Effector memory CD8-positive, alpha-beta T cell (primary cell): ENCODE results near the gene GANAB.

Source experiments
- ATAC-seq: fragments of 150-1000 bp; cut with Tn5 transposase; replicated peaks from 2 replicates; pipeline ENCODE4 v1.10.0; 2021; ENCODE audit warnings: mild to moderate bottlenecking, moderate library complexity
- DNase-seq, 3 experiments: peaks; one replicate each; pipeline ENCODE4 v3.0.0; 2021
- H3K27ac Mint-ChIP-seq, 2 donors: one replicate each; pipeline ENCODE4 v1.8.0; 2022; ENCODE audit warnings: mild to moderate bottlenecking in 2 of 2, mixed read lengths in 2 of 2, moderate library complexity in 2 of 2
- H3K27me3 Mint-ChIP-seq, 2 donors: one replicate each; pipeline ENCODE4 v1.8.0; 2022; ENCODE audit warnings: mixed read lengths in 2 of 2
- H3K36me3 Mint-ChIP-seq: one replicate; pipeline ENCODE4 v1.8.0; 2022; ENCODE audit warnings: mild to moderate bottlenecking, moderate library complexity, mixed read lengths; ENCODE audit not compliant: insufficient read depth
- H3K4me1 Mint-ChIP-seq, 2 donors: one replicate each; pipeline ENCODE4 v1.8.0; 2022; ENCODE audit warnings: low read depth in 2 of 2, mixed read lengths in 2 of 2
- H3K4me3 Mint-ChIP-seq, 2 donors: one replicate each; pipeline ENCODE4 v1.8.0; 2022; ENCODE audit warnings: mild to moderate bottlenecking in 2 of 2, mixed read lengths in 2 of 2, moderate library complexity in 2 of 2
- H3K9me3 Mint-ChIP-seq, 2 donors: one replicate each; pipeline ENCODE4 v1.8.0; 2022; ENCODE audit warnings: mixed read lengths in 2 of 2

Gene GANAB

DNA sequence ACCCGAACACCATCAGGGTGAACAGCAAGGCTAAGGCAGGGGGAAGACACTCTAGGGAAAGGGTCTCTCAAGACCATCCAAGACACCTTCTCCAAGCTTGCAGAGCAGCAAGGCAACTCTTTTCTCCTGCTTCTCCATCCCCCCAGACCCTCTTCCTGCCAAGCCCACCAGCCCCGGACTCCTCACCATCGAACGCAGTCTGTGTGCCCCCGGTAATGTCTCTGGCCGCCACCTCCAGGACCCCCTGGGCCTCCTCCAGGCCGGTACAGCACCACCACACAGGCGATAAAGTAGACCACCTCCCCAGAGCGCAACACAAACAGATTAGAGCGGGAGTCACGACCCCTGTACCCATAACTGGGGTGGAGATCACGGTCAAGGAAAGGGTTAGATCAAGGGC is 37.6 kb downstream of the GANAB start:
- Mint-ChIP-seq H3K36me3 (peaks cover 51% of the 10 kb centered on the region), H3K4me3 (no peak overlapping the region), H3K27ac (peak overlapping the region in 1 of 2 donors; percentile 63), H3K9me3 (no peaks in the 10 kb centered on the region), H3K4me1 (peaks cover 35 to 49% of the 10 kb centered on the region in 2 donors), H3K27me3 (no peaks in the 10 kb centered on the region)
- DNase-seq (no peak), ATAC-seq (no peak)

DNA sequence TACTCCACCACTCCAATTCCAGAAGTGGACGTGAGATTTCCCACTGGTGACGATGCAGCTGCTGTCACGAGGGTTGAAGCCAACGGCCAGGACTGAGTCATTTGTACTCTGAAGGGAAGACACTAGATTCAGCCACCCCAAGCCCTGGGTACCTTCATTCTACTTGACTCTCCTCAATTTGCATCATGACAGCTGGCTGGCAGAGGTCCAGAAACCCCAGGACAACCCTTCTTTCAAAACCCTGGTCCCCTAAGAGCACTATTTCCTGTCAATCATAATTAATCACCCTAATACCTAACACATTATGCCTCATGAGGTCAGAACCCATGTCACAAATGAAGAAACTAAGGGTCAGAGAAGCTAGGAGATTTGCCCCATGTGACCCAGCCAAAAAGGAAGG is 38.7 kb downstream of the GANAB start:
- H3K27ac Mint-ChIP-seq = peak overlapping the region in 1 of 2 donors; percentile 78
- no peaks in the 10 kb centered on the region for H3K9me3 Mint-ChIP-seq
- peaks cover 48% of the 10 kb centered on the region for H3K36me3 Mint-ChIP-seq
- no peak for DNase-seq
- ATAC-seq = no peak
- peaks cover 43 to 48% of the 10 kb centered on the region in 2 donors for H3K4me1 Mint-ChIP-seq
- H3K27me3 Mint-ChIP-seq = no peaks in the 10 kb centered on the region
- no peak overlapping the region for H3K4me3 Mint-ChIP-seq

DNA sequence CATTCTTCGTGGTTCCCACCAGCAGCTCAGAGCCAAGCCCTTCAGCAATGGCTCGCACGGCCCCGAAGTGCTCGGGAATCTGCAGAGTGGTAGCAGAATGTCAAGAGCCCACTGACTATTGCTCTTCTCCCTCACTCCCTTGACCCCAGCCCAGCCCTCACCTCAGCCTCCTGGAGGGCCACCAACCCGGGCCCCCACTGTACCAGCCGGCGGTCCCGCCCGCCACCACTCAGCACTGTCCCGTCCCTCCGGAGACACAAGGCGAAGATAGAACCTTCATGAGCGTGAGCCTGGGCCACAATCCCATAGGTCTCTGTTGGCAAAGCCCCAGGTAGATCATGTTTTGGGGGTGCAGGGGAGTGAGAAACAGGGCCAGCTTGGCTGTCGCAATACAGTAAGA is 40.5 kb downstream of the GANAB start:
- Mint-ChIP-seq H3K4me3 (no peak overlapping the region), H3K9me3 (no peaks in the 10 kb centered on the region), H3K27me3 (no peaks in the 10 kb centered on the region), H3K4me1 (peaks cover 36 to 42% of the 10 kb centered on the region in 2 donors), H3K27ac (no peak overlapping the region), H3K36me3 (peaks cover 54% of the 10 kb centered on the region)
- DNase-seq (no peak), ATAC-seq (no peak)

DNA sequence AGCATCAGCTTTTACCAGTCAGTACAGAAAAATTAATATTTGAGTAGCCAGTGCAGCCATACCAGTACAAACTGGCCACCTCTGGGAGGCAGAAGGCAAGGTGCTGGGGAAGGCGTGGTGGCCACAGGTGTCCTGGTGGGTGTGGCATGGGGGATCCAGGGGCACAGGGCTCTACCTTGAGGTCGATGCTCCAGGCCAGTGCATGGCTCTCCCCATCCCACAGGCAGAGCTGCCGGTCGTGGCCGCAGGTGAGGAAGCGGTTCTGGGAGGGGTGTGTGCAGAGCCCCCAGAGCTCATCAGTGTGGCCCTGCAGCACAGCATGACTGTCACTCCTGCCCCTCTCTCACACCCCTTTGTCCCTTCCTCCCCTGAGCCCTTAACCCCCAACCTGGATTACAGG is 40.9 kb downstream of the GANAB start:
- H3K4me3 Mint-ChIP-seq = no peak overlapping the region
- peak overlapping the region in 1 of 2 donors; percentile 84 for H3K27ac Mint-ChIP-seq
- no peak for ATAC-seq
- no peak for DNase-seq
- H3K27me3 Mint-ChIP-seq = no peaks in the 10 kb centered on the region
- H3K9me3 Mint-ChIP-seq = no peaks in the 10 kb centered on the region
- peaks cover 55% of the 10 kb centered on the region for H3K36me3 Mint-ChIP-seq
- H3K4me1 Mint-ChIP-seq = peaks cover 35 to 40% of the 10 kb centered on the region in 2 donors

DNA sequence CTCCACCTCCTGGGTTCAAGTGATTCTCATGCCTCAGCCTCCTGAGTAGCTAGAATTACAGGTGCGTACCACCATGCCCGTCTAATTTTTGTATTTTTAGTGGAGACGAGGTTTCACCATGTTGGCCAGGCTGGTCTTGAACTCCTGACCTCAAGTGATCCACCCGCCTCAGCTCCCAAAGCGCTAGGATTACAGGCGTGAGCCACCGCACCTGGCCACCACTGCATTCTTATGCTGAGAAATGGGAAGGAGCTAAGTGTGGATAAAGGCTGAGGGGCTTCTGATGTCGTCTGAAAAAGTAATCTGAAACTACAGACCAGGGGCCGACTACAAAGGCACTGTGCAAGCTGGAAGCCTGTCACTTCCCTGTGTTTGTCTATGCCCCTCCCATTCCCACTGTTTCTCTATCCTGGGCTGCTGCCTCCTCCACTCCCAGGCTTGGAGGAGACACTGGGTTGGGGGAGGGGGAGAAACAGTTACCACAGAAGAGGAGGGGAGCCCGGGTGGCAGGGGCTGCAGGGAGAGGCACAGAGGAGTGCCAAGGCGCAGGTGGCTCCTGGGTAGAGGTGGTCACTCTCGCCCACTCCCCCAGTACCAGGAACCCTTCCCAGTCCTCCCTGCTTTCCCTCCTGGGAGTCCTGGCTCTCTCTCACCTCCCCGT is 41.8 kb downstream of the GANAB start:
- Mint-ChIP-seq H3K36me3 (peaks cover 55% of the 10 kb centered on the region), H3K4me1 (peaks cover 40 to 42% of the 10 kb centered on the region in 2 donors), H3K27me3 (no peaks in the 10 kb centered on the region), H3K4me3 (no peak overlapping the region), H3K9me3 (no peaks in the 10 kb centered on the region), H3K27ac (peak overlapping the region in 1 of 2 donors; percentile 84)
- ATAC-seq (no peak), DNase-seq (no peak)

DNA sequence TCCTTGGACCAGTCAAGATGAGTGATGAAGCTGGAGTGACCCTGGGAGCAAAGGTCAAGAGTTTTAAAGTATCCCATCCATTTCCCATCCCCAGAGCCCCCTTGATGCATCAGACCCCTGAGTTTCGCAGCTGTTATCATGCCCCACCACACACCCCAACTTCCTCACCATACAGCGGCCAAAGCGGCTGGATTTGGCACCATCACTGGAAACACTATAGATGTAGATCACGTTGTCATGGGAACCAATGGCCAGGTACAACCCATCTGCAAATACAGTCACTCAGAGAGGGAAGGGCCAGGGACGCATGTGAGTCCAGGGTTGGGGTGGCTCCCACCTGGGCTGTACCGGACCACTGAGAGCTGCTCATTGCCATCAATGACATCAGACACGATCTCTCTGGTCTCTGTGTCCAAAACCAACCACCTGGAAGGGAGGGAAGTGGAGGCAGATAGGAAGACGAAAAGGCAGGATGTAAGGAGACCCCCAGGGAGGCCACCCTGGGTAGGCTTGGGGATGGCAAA is 42.6 kb downstream of the GANAB start:
- Mint-ChIP-seq H3K27ac (peak overlapping the region in 1 of 2 donors; percentile 3), H3K4me3 (peak overlapping the region; percentile 34 to 62), H3K36me3 (peaks cover 62% of the 10 kb centered on the region)

DNA sequence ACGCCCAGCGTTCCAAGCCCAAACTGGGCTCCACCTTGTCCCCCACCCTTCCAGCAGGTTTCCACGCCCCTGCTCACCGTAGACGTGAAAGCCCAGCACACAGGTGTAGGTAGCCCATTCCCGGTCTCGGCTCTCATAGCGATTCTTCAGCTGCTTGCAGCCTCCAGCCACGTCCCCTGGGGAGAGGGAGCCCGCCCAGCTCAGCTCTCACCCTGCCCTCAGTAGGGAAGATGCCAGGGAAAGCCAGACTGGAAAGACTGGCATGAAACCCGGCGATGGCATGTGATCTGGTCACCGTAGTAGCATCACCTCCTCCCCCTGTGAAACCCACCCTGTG is 43.4 kb downstream of the GANAB start:
- no peaks in the 10 kb centered on the region for H3K27me3 Mint-ChIP-seq
- peaks cover 68% of the 10 kb centered on the region for H3K36me3 Mint-ChIP-seq
- peaks cover 45 to 46% of the 10 kb centered on the region in 2 donors for H3K4me1 Mint-ChIP-seq

More for the DNA sequence above, 42.6 kb downstream of the GANAB start:
- Mint-ChIP-seq H3K27me3 (no peaks in the 10 kb centered on the region), H3K4me1 (peaks cover 41 to 42% of the 10 kb centered on the region in 2 donors), H3K9me3 (no peaks in the 10 kb centered on the region)
- no peak for ATAC-seq
- DNase-seq = no peak

DNA sequence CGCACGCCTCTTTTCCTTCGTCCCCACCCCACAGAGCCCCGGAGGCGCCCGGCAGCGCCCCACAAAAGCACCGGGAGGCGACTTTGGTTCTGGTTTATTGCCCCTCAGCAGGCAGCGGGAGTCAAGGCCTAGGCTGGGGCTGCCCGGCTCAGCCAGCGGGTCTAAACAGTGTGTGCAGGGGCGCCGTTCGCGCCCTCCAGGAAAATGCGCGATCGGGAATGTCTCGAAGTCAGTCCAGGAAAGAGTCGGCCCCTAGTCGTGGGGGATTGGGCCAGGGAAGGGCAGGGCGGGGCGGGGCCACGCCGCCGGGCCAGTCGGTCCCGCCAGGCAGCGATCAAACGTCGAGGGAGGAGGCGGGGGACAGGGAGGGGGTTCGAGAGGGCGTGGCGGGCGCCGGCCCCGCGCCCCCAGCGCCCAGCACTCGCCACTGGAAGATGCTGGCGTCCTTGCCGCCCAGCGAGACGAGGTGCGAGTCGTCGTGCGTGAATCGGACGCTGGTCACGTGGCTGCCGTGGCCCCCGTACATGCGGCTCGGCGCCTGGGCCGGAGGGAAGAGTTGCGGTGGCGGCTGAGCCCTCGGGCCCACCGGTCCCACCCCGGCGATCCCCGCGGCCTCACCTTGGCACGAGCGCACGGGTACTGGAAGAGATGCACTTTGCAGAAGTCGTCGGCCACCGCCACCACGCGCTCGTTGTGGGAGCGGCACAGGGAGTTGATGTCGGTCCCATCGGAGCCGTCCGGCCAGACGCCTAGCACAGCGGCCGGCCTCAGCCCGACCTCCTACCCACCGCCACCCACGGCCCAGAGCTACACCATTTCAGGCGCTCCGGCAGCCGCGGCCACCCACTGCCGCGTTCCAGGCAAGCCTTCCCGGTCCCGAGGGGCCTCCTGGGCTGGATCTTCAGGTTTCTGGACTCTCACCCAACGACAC is 44.0 kb downstream of the GANAB start:
- no peak for ATAC-seq
- Mint-ChIP-seq H3K4me1 (peaks cover 44 to 52% of the 10 kb centered on the region in 2 donors), H3K27me3 (no peaks in the 10 kb centered on the region), H3K9me3 (no peaks in the 10 kb centered on the region), H3K27ac (peak overlapping the region; percentile 92 to 93), H3K36me3 (peaks cover 67% of the 10 kb centered on the region), H3K4me3 (peak overlapping the region; percentile 95 to 98)
- DNase-seq = no peak

More for the DNA sequence above, 43.4 kb downstream of the GANAB start:
- Mint-ChIP-seq H3K27ac (peak overlapping the region in 1 of 2 donors; percentile 3), H3K9me3 (no peaks in the 10 kb centered on the region), H3K4me3 (peak overlapping the region; percentile 34 to 62)
- ATAC-seq = no peak
- DNase-seq = no peak

DNA sequence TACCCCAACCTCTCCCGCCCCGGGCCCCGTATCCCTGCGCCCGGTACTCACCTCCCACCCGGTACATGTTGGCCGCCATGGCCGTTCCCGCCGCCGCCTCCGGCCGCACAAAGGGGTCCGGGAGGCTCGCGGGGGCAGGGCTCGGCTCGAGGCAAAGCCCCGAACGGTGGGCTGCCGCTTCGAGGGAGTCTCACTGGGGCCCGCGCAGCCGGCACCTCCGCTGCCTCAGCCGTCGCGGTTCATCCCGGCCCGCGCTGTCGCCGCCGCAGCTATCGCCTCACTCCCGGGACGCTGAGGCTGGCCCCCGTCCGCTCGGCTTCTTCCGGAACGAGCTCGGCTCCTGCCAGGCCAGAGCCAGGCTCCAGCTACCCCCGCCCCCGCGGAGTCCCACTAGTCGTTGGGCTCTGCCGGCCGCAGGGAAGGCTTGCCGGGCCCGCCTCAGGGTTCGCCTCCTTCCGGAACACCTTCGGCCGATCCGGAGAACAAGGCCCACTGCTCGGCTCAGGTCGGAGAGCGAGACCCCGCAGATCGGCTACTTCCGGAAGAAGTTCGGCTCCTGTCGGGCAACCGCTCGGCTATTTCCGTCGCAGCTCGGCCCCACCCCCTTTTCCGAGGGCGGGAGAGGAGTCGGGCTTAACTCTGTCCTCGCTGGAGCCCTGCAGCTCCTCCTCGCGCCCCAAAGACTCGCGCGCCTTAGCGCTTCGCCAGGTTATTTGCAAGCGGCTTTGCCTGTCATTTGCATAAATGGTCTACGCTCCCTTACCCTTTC is 44.9 kb downstream of the GANAB start, which contains the start of gene MTA2:
MTA2 (minus strand) TSS at position 494 of the 769 bp plus-strand sequence; CDS start at position 79, 415 bp downstream.
- H3K27ac Mint-ChIP-seq = peak within 1 kb of the TSS; percentile 92 to 93
- H3K27me3 Mint-ChIP-seq = no peaks in the 10 kb centered on the region
- peak; percentile 77 for ATAC-seq

DNA sequence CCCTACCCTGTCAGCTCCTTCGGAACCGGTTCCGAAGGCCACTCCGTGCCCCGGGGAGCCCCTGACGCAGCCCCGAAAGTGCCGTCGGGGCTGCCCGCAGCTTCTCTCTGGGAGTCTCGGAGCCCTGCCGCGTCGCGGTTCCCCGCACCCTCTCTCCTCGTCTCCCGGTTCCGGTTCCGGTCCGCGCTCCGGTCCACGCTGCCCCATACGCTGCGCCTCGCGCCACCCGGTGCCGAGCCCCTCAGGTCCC is 45.4 kb downstream of the GANAB start:
- ATAC-seq = no peak
- H3K9me3 Mint-ChIP-seq = no peaks in the 10 kb centered on the region
- peak overlapping the region; percentile 92 to 93 for H3K27ac Mint-ChIP-seq
- H3K36me3 Mint-ChIP-seq = peaks cover 68% of the 10 kb centered on the region
- peak overlapping the region; percentile 95 to 98 for H3K4me3 Mint-ChIP-seq
- no peaks in the 10 kb centered on the region for H3K27me3 Mint-ChIP-seq
- peak in 1 of 3 experiments; percentile 18 for DNase-seq
- peaks cover 47 to 56% of the 10 kb centered on the region in 2 donors for H3K4me1 Mint-ChIP-seq

More for the DNA sequence above, 44.9 kb downstream of the GANAB start, which contains the start of gene MTA2:
- Mint-ChIP-seq H3K4me1 (peaks cover 47 to 56% of the 10 kb centered on the region in 2 donors), H3K4me3 (peak within 1 kb of the TSS; percentile 95 to 98), H3K36me3 (peaks cover 68% of the 10 kb centered on the region), H3K9me3 (no peaks in the 10 kb centered on the region)
- peak; percentile 99 to 100 (median 100) for DNase-seq

DNA sequence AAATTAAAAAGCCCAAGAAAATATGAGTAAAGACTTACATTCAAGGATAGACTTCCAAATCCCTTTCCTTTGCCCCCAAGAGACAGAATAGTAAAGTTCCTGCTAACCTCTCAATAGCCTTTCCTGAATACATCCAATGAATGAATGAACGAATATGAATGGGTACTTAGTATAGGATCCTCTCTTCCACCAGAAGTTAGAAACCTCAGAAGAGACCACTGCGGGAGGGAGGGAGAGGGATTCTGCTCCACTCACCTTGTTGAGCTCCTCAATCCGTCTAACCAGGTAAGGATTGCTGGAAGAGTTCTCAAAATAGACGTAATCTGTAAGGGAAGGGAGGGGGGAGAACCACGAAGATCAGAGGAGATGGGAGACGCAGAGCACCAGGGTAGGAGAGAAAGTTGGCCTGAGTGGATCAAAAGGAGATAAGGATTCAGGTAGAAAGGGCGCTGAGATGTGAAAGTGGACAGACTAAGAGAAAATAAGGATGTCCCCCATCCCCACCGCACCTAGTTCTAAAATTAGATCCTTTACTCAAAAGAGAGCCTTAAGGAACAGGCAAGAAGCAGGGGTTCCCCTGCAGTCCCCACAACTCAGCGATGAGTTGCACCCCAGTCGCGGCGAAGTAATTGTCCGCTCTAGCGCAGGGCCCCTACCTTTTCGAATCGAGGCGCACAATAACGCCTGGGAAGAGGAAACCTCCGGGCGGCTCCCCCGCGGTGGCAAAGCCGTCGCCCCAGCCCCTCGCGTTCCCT is 45.9 kb downstream of the GANAB start:
- H3K4me3 Mint-ChIP-seq = peak overlapping the region; percentile 95 to 98
- peak overlapping the region; percentile 92 to 93 for H3K27ac Mint-ChIP-seq
- peaks cover 70% of the 10 kb centered on the region for H3K36me3 Mint-ChIP-seq
- no peaks in the 10 kb centered on the region for H3K27me3 Mint-ChIP-seq
- ATAC-seq = no peak
- DNase-seq = no peak
- no peaks in the 10 kb centered on the region for H3K9me3 Mint-ChIP-seq
- peaks cover 47 to 56% of the 10 kb centered on the region in 2 donors for H3K4me1 Mint-ChIP-seq

DNA sequence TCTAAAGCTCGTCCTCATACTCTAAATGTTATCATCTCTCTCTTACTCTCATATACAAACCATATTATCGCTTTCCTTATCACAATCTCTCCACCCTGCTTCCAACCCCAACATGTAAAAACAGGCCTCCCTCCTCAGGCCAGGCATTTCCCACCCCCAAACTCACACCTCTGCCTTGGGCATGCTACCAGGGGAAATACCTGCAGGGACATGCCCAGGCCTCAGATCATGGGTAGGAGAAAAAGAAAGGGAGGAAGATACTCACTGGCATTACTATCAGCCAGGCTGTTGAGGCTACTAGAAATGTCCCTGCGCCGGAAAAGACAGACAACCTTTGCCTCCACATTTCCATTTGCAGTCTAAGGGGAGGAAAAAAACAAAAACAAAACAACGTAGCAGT is 46.5 kb downstream of the GANAB start:
- Mint-ChIP-seq H3K4me1 (peaks cover 45 to 52% of the 10 kb centered on the region in 2 donors), H3K36me3 (peaks cover 70% of the 10 kb centered on the region), H3K4me3 (peak overlapping the region; percentile 95 to 98), H3K27ac (peak overlapping the region; percentile 92 to 93), H3K9me3 (no peaks in the 10 kb centered on the region), H3K27me3 (no peaks in the 10 kb centered on the region)
- no peak for ATAC-seq
- DNase-seq = no peak
